HEK293T (cell line): ENCODE measurements around the gene TMC1.

Source experiments
- ARNT ChIP-seq: fragments of 450-650 bp; IDR thresholded peaks from 2 replicates; pipeline ENCODE4 v1.6.1; 2017; ENCODE audit warnings: mild to moderate bottlenecking
- BHLHE40 ChIP-seq: fragments of 450-650 bp; IDR thresholded peaks from 2 replicates; pipeline ENCODE4 v1.6.1; 2016; ENCODE audit warnings: mild to moderate bottlenecking, moderate library complexity, borderline replicate concordance
- ELF4 ChIP-seq: fragments of 450-650 bp; IDR thresholded peaks from 2 replicates; pipeline ENCODE4 v1.6.1; 2017; ENCODE audit warnings: antibody characterized with exemption
- FOXA1 ChIP-seq: fragments of 450-650 bp; IDR thresholded peaks from 2 replicates; pipeline ENCODE4 v1.6.1; 2016; ENCODE audit warnings: mild to moderate bottlenecking
- FOXK2 ChIP-seq: fragments of 450-650 bp; IDR thresholded peaks from 2 replicates; pipeline ENCODE4 v1.6.1; 2016; ENCODE audit warnings: mild to moderate bottlenecking
- FOXM1 ChIP-seq: fragments of 450-650 bp; IDR thresholded peaks from 2 replicates; pipeline ENCODE4 v1.6.1; 2017; ENCODE audit warnings: mild to moderate bottlenecking, borderline replicate concordance
- HDGF ChIP-seq: fragments of 450-650 bp; IDR thresholded peaks from 2 replicates; pipeline ENCODE4 v1.6.1; 2017; ENCODE audit warnings: antibody characterized with exemption, borderline replicate concordance
- LEF1 ChIP-seq: fragments of 450-650 bp; IDR thresholded peaks from 2 replicates; pipeline ENCODE4 v1.6.1; 2017; ENCODE audit warnings: mild to moderate bottlenecking, borderline replicate concordance
- NFRKB ChIP-seq: fragments of 450-650 bp; IDR thresholded peaks from 2 replicates; pipeline ENCODE4 v1.6.1; 2016; ENCODE audit warnings: mild to moderate bottlenecking, moderate library complexity
- SP1 ChIP-seq: fragments of 450-650 bp; IDR thresholded peaks from 2 replicates; pipeline ENCODE4 v1.6.1; 2017
- SUZ12 ChIP-seq: fragments of 450-650 bp; IDR thresholded peaks from 2 replicates; pipeline ENCODE4 v1.6.1; 2016; ENCODE audit warnings: mild to moderate bottlenecking
- TARDBP ChIP-seq: fragments of 450-650 bp; IDR thresholded peaks from 2 replicates; pipeline ENCODE4 v1.6.1; 2016
- ZNF384 ChIP-seq: fragments of 450-650 bp; IDR thresholded peaks from 2 replicates; pipeline ENCODE4 v1.6.1; 2016
- TF ChIP-seq, protein P1 (sequence below): fragments of 450-650 bp; IDR thresholded peaks from 2 replicates; pipeline ENCODE4 v1.6.1; 2016

DNA sequence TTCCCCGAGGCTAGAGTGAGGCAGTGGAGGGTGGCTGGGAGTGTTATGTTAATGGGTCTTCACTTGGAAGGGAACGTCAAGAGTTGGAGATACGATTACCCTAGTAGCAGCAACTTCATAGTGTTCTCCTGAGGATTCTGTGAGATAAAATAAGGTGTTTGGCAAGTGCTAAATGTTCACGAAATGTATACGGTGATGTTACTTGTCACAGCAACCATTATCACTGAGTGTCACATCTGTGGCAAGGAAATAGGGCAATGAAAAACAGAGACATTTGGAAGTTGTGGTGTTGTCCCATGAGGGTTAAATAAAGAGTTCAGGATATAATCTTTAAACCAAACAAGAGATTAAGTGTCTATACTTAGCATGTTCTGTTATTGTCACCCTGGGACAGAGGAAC is 248.1 kb downstream of the TMC1 start:
- no peak for TF ChIP-seq TARDBP
- no peak for TF ChIP-seq LEF1
- no peak for TF ChIP-seq NFRKB
- no peak for TF ChIP-seq ELF4
- no peak for TF ChIP-seq SP1
- no peak for TF ChIP-seq SUZ12
- no peak for TF ChIP-seq ZNF384
- TF ChIP-seq, protein P1, sequence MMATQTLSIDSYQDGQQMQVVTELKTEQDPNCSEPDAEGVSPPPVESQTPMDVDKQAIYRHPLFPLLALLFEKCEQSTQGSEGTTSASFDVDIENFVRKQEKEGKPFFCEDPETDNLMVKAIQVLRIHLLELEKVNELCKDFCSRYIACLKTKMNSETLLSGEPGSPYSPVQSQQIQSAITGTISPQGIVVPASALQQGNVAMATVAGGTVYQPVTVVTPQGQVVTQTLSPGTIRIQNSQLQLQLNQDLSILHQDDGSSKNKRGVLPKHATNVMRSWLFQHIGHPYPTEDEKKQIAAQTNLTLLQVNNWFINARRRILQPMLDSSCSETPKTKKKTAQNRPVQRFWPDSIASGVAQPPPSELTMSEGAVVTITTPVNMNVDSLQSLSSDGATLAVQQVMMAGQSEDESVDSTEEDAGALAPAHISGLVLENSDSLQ = no peak
- no peak for TF ChIP-seq HDGF
- TF ChIP-seq FOXM1 = no peak
- no peak for TF ChIP-seq FOXA1
- TF ChIP-seq FOXK2 = no peak
- TF ChIP-seq BHLHE40 = no peak
- no peak for TF ChIP-seq ARNT
